ENCODE measurements around the gene CENPK. TPM values are rescaled to one million over a fixed set of nuclear protein-coding genes. Genes with fewer than 3 reads are reported as not detected.

Gene CENPK
- total RNA-seq, 1 experiment from 2014 or later: 56.4 TPM

DNA sequence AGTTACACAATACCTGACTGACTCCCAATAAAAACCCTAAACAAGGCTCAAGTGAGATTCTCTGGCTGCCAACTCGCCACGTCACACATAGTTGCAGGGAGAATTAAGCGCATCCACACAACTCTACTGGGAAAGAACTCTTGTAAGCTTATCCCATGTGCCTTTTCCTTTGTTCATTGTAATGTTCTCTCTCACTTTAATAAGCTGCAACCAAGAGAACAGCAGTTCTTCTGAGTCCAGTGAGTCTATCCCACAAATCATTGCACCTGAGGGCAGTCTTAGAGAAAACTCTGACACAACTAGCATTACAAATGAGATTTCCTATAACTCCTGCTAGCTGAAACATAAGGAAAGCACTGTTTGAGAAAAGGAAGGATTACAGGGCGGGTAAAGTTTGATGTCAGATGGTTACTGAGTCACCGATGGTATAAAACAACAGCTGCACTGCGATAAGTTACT is 27.4 kb downstream of the CENPK start:
- TF ChIP-seq CTCF (IDR thresholded peaks at IDR 0.05; ENCODE audit: insufficient read depth in 1 of 2, low read depth in 1 of 2, low read length in 1 of 2, severe bottlenecking in 1 of 2, unreplicated experiment in 1 of 2): no peak
- Mint-ChIP-seq H3K36me3 (ENCODE audit: insufficient read depth, unreplicated experiment) (peaks cover 8% of the 10 kb centered on the region), H3K27me3 (ENCODE audit: insufficient read depth, unreplicated experiment) (no peaks in the 10 kb centered on the region), H3K4me1 (ENCODE audit: low read depth, unreplicated experiment) (no peaks in the 10 kb centered on the region), H3K4me3 (ENCODE audit: unreplicated experiment) (no peak overlapping the region), H3K27ac (ENCODE audit: unreplicated experiment) (no peak overlapping the region), H3K9me3 (ENCODE audit: unreplicated experiment) (no peaks in the 10 kb centered on the region)
- no peak overlapping the region for H3K4me3 ChIP-seq (ENCODE audit: low read depth, low read length)
- ChIA-PET POLR2A (no interaction called here), CTCF (no interaction called here)
- no TSS peak for BruUV-seq (replicated peaks)
- H3K9me3 ChIP-seq: no peaks in the 10 kb centered on the region
- intact Hi-C loops (cut with micrococcal nuclease; ENCODE audit: unreplicated experiment): no loop called here
- H3K27me3 ChIP-seq (replicated peaks; ENCODE audit: control insufficient read depth, insufficient read depth, low read length): no peaks in the 10 kb centered on the region
- peaks cover 8% of the 10 kb centered on the region; the same call in 1 of the 2 replicates for H3K4me1 ChIP-seq
- DNase-seq: no peak
- no peaks in the 10 kb centered on the region for H3K36me3 ChIP-seq (ENCODE audit: control insufficient read depth, insufficient read depth, low read length)

- CTCF ChIA-PET: no interaction called here
- BruUV-seq (replicated peaks): no TSS peak
- no peaks in the 10 kb centered on the region for H3K9me3 Mint-ChIP-seq (ENCODE audit: unreplicated experiment)
- Histone ChIP-seq H3K4me3 (ENCODE audit: low read depth, low read length) (no peak overlapping the region), H3K9me3 (no peaks in the 10 kb centered on the region), H3K36me3 (ENCODE audit: control insufficient read depth, insufficient read depth, low read length) (no peaks in the 10 kb centered on the region), H3K4me1 (no peaks in the 10 kb centered on the region), H3K27me3 (replicated peaks; ENCODE audit: control insufficient read depth, insufficient read depth, low read length) (no peaks in the 10 kb centered on the region)
- no peak for TF ChIP-seq CTCF (IDR thresholded peaks at IDR 0.05; ENCODE audit: insufficient read depth in 1 of 2, low read depth in 1 of 2, low read length in 1 of 2, severe bottlenecking in 1 of 2, unreplicated experiment in 1 of 2)
- H3K4me3 Mint-ChIP-seq (ENCODE audit: unreplicated experiment): no peak overlapping the region
- DNase-seq: no peak
- POLR2A ChIA-PET: no interaction called here
- H3K4me1 Mint-ChIP-seq (ENCODE audit: low read depth, unreplicated experiment): no peaks in the 10 kb centered on the region
- intact Hi-C loops (cut with micrococcal nuclease; ENCODE audit: unreplicated experiment): no loop called here
- no peak overlapping the region for H3K27ac Mint-ChIP-seq (ENCODE audit: unreplicated experiment)
- peaks cover 5% of the 10 kb centered on the region for H3K36me3 Mint-ChIP-seq (ENCODE audit: insufficient read depth, unreplicated experiment)
- no peaks in the 10 kb centered on the region for H3K27me3 Mint-ChIP-seq (ENCODE audit: insufficient read depth, unreplicated experiment)
Observed at GRCh38 chr5:65530904-65531303, 32.1 kb downstream of the CENPK start.

DNA sequence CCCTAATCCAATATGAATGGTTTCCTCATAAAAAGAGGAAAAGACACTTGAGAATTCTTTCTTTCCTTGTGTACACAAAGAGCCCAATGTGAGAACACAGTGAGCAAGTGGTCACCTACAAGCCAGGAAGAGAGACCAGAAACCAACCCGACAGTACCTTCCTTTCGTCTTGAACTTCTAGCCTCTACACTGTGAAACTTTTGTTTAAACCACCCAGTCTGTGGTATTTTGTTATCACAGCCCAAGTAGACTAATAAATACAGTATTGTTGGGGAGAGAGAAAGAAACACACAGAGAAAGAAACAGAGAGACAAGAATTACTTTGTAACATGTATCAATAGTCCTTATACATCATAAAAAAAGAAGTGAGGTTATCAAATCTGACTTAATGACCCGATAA is 37.2 kb downstream of the CENPK start:
- CTCF ChIA-PET: no interaction called here
- H3K4me1 ChIP-seq: no peaks in the 10 kb centered on the region
- DNase-seq: no peak
- H3K4me3 ChIP-seq (ENCODE audit: low read depth, low read length): no peak overlapping the region
- H3K4me1 Mint-ChIP-seq (ENCODE audit: low read depth, unreplicated experiment): no peaks in the 10 kb centered on the region
- H3K27me3 Mint-ChIP-seq (ENCODE audit: insufficient read depth, unreplicated experiment): no peaks in the 10 kb centered on the region
- BruUV-seq (replicated peaks): no TSS peak
- intact Hi-C loops (cut with micrococcal nuclease; ENCODE audit: unreplicated experiment): no loop called here
- H3K36me3 ChIP-seq (ENCODE audit: control insufficient read depth, insufficient read depth, low read length): no peaks in the 10 kb centered on the region
- no peaks in the 10 kb centered on the region for H3K9me3 Mint-ChIP-seq (ENCODE audit: unreplicated experiment)
- H3K36me3 Mint-ChIP-seq (ENCODE audit: insufficient read depth, unreplicated experiment): peaks cover 20% of the 10 kb centered on the region
- H3K27me3 ChIP-seq (replicated peaks; ENCODE audit: control insufficient read depth, insufficient read depth, low read length): no peaks in the 10 kb centered on the region
- POLR2A ChIA-PET: no interaction called here
- no peak overlapping the region for H3K27ac Mint-ChIP-seq (ENCODE audit: unreplicated experiment)
- no peak for TF ChIP-seq CTCF (IDR thresholded peaks at IDR 0.05; ENCODE audit: insufficient read depth in 1 of 2, low read depth in 1 of 2, low read length in 1 of 2, severe bottlenecking in 1 of 2, unreplicated experiment in 1 of 2)
- H3K4me3 Mint-ChIP-seq (ENCODE audit: unreplicated experiment): no peak overlapping the region
- no peaks in the 10 kb centered on the region for H3K9me3 ChIP-seq
